HG02852 (cell line): ENCODE measurements around the gene RTN4RL2.

Source experiments
- ATAC-seq: cut with Tn5 transposase; IDR thresholded peaks from one replicate; pipeline ENCODE4 v1.9.1; 2021; ENCODE audit warnings: mild to moderate bottlenecking, moderate library complexity; ENCODE audit not compliant: unreplicated experiment

RTN4RL2 gene

DNA sequence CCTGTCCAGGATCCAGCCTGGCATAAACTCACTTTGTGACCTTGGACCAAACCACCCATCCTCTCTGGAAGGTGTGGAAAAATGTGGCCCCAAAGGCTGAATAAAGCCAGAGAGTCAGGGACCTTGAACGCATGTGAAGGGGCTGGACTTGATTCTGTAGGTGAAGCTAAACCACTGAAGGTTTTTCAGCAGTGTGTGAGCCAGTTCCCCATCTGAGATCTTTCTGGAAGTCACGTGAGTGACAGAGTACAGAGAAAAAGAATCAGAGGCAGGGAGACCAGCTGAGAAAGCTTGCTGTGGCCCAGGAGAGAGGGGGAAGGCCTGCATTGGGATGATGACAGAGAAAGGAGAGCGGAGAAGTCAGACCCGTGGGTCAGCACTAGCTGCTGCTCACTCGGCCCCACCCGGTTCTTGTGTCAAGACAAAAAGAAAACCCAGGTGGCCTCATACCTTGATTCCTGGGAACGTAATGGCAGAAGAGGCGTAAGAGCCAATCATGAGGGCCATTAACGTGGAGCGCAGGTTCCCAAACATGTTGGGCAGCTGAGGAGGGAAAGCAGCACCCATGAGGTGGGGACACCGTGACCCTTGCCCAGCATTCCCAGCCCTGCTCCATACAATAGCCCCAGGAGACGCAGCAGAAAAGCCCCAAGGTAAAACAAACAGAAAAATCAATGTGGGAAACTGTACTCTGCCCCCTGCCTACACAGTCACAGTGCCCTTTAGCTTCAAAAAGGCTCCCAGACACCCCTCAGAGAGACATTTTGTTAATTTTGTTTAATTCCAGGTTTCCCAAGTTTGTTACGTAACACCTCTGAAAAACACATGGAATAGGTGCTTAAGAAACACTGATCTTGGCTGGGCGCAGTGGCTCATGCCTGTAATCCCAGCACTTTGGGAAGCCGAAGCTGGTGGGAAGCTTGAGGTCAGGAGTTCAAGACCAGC lies 37.2 kb downstream of the RTN4RL2 start:
- no peak for ATAC-seq

DNA sequence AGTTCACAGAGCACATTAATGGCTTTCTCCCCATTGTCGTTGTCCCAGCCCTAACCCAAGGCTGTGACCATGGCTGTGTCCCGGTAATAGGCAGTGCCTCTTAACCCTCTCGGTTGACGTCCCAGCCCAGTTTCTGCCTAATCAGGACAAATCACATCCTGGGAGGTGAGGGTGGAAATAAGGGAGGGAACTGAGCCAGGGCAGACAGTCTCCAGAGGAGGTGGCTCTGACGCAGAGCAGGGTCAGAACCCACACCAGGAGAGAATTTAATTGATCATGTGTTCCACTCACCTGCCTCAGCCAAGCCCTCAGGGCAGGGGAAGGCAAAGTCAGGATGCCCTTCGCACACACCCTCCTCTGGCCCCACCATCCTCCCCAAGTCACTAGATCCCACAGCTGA lies 38.2 kb downstream of the RTN4RL2 start:
- no peak for ATAC-seq

DNA sequence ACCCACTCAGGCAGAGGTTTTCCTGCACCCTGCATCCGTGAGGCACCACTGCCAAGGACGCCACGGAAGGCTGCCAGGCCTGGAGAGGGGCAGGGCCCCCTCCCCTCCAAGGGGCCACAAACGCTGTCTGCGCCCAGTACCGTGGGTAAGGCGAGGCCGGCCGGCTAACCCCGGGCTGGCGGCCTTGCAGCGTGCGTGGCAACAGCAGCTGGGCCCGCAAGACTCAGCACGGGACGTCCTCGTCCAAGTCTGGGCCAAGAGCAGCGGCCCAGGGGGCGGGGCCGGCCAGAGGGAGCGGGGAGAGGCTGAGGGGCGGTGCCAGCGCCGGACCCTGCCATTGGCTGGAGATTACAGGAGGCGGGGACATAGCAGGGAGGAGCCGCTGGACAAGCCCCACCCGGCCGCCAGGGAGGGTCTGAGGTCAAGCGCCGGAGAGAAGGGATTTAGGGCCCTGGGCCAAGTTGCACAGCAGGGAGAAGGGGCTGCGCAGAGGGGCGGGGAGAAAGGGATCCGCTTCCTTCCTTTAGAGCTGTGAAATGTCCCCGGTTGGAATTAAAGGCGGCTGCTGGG lies 39.2 kb downstream of the RTN4RL2 start:
- peak; percentile 99 for ATAC-seq

DNA sequence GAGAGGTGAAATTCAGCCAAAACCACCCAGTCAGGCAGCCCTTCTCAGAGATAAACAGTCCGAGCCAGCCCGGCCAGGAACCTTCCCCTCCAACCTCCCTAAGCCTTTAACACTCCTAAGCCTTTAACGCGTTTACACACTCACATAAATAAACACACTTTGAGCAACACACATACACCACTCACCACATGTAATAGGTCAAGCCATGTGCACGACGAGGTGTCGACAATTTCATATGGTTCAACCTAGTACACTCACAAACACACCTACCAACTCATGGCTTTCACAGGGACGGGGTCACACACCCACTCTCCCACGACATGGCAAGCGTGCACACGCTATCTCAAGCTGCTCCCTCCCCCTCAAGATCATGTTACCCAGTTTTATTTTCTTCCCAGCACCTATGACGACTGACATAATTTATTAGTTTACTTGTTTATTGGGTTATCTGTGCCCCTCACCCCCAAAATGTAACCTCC lies 39.7 kb downstream of the RTN4RL2 start:
- ATAC-seq, result peak; percentile 3

DNA sequence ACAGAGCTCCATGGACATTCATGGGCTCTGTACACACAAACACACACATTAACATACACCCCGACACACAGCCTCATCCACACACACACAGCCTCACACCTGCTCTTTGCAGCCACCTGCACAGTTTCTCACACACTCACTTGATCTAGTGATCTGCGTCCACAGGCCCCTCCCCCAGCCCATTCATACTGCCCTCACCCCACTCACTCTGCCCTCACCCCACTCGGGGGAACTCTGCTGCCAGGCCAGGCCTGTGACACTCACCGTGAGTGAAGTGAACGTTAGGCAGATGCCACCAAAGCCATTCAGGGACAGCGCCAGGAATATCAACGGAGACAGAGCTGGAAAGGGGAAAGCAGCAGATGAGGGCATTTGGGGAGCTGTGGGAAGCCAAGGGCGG lies 40.2 kb downstream of the RTN4RL2 start:
- ATAC-seq, result no peak

DNA sequence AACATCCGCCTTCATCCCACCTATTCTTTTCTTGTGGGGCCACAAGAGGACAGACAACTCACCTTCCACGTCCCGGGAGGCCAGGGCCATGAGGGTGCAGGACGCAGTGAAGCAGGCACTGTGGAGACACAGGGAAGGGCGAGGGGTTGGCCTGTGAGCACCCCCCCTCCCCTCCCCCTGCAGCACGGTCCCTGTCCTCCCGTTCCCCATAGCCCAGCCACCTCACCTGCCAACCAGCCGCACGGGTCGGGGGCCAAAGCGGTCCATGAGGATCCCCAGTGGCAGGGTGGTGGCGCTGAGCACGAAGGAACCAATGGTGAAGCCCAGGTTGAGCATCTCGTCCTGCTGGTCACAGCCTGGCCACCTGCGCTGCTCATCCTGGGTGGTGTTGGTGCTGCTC lies 40.6 kb downstream of the RTN4RL2 start:
- no peak for ATAC-seq

DNA sequence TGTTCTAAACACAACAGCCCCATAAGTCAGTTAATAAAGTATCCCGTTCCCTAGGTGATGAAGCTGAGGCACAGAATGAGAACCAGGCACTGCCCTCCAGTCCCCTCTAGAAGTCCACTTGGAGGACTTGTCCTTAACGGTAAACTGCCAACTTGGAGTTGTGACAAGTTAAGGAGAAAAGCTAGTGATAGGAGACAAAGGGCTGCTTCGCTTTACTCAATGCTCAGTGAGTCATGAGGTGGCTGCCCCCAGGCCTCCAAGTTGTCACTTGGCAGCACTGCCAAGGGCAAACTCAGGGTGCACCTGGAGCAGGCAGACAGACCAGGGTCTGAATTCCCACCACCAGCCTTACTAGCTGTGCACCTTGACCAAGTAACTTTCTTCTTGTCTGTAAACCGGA lies 41.6 kb downstream of the RTN4RL2 start:
- ATAC-seq, result no peak

DNA sequence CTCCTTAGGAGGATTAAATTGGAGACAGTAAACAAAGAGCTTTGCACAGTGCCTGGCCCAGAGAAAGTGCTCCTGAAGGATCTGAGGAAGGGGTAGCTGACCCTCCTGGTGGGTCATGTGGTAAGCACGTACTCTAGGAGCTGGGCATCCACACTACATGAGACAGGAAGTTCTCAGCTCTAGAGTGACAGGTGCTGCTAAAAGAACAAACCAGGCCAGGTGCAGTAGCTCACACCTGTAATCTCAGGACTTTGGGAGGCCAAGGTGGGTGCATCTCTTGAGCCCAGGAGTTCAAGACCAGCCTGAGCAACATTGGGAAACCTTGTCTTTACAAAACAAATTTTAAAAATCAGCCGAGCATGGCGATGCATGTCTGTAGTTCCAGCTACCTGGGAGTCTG lies 42.0 kb downstream of the RTN4RL2 start:
- ATAC-seq, result no peak

DNA sequence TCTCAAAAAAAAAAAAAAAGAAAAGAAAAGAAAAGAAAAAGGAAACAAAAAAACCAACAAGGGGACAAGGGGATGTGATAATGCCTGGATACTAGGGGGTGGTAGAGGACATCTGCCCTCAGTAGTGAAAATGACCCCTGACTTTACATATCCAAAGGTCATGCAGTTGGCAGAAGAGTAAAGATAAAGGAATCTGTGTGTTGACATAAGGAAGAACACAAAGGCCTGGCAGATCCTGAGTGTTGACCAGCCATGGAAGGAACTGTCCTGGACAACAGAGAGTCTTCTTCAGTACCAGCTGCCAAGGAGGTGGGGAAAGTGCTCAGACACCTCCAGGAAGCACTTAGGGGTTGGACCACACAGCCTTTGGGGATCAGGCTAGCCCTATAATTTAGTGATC lies 42.5 kb downstream of the RTN4RL2 start:
- ATAC-seq, result no peak

DNA sequence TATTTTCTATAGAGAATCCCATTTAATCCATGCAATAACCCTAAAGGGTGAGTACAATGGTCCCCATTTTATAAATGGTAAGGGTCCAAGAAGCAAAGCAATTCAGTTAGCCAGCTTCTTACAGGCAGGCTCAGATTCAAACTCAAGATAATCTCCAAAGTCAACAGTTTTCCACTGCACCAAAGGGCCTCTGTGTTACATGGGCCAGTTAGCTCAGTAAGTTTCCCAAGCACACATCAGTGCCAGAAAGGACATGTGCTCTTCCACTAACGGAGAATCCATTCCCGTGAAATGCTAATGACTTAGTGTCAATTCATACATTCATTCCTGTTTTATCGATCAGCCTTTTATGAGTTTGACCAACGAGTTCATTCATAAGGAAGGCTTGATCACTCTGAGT lies 44.2 kb downstream of the RTN4RL2 start:
- no peak for ATAC-seq

DNA sequence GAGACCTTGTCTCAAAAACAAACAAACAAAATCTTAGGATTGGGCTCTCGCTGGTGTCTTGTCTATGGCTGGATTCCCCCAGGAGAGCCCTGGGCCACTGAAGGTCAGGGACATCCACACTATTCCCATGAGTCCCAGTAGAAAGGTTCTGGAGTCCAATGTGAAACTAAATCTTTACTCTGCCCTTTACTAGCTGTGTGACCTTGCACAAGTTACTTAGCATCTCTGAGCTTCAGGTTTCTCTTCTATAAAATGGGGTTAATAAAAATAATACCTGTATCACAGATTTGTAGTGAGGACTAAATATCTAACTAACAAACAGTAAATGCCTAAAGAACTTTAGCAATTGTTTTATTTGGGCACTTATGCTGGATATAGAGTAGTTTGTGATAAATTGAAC lies 46.2 kb downstream of the RTN4RL2 start:
- ATAC-seq, result no peak

DNA sequence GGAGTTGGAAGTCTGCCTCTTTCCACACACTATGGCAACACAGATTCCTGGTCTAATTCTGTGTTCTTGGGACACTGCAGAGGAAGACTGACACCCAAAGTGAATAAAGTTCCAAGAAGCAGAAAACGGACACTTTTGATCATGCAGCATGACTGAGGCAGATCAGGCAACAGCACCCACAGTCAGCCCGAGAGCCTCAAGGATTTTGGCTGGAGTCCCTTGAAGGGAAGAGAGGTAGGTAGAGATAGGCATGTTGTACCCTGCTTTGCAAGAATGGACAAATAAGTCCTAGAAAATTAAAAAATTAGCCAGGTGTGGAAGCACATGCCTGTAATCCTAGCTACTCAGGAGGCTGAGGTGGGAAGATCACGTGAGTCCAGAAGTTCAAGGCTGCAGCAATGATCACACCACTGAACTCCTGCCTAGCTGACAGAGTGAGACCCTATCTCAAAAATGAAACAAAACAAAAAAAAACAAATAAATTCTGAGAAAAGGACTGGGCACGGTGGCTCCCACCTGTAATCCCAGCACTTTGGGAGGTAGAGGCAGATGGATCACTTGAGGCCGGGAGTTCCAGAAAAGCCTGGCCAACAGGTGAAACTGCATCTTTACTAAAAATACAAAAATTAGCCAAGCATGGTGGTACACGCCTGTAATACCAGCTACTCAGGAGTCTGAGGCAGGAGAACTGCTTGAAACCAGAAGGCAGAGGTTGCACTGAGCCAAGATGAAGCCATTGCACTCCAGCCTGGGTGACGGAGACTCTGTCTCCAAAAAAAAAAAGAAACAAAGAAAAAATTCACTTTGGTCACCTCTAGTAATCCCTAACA lies 48.2 kb downstream of the RTN4RL2 start:
- ATAC-seq, result no peak

DNA sequence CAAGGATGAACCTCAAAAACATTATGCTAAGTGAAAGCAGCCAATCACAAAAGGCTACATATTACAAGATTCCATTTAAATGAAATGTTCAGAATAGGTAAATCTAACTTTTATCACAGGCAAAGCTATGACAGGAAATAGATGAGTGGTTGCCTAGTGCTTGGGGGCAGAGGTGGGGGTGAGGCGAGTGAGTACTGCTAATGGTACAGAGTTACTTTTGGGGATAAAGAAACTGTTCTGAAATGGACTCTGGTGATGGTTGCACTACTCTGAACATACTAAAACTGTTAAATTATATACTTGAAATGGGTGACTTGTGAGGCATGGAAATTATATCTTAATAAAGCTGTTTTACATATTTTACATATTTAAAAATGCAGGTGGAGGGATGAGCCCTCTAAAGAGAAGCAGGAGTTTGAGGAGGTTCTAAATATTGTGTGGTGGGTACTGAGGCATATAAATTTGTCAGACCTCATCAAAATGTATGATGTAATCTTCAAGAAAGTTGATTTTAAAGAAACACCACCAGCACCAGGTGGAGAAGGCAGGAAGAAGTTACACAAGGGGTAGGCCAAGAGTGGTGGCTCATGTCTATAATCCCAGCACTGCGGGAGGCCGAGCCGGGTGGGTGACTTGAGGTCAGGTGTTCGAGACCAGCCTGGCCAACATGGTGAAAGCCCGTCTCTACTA lies 51.6 kb downstream of the RTN4RL2 start:
- ATAC-seq, result no peak

DNA sequence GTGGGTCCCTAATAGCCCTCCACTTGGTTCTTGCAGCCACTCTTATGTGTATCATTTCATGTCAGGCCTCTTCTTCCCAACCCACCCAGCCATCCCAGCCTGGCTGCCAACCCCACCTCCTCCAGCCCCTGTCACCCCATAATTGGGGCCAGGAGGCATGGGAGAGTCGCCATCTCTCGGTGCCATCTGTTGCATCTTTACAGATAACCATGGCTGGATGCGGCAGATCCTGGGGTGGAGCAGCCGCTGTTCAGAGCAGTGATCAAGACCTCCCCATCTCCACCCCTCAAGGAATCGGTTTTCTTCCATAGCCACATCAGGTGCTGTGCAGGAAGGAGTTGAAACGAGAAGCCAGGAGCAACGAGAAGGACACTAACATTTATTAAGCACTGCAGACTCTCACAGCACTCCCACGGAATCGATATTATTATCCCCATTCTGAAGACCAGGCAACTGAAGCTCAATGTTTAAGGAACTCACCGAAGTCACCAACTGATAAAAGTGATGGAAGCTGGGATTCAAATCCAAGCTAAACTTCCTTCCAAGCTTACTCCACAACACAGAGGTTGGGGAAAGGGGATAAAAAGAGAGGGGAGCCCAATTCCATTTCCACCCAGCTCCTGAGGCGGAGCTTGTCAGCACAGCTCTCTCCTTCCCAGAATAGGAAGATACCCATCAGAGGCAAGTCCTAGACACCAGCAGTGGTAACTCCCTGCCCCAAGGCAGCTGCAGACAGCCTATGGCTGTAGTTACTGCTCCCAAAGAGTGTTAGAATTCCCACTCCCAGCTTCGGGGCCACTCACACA lies 52.5 kb downstream of the RTN4RL2 start:
- no peak for ATAC-seq

DNA sequence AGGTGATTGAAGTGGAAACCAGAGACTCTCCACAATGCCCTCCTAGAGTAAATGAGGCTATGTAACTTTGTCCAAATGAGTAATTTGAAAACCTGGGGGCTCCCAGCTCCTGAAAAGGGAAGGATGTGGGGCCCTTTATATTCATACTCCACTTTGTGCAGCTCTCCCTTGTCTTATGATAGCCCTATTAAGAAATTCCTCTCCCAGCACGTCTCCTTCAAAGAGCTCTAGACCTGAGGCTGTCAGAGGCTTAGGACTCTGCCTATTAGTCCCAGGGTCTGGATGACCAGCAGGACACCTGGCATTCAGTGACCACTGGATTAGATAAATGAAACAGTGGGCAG lies 53.1 kb downstream of the RTN4RL2 start:
- ATAC-seq, result no peak

DNA sequence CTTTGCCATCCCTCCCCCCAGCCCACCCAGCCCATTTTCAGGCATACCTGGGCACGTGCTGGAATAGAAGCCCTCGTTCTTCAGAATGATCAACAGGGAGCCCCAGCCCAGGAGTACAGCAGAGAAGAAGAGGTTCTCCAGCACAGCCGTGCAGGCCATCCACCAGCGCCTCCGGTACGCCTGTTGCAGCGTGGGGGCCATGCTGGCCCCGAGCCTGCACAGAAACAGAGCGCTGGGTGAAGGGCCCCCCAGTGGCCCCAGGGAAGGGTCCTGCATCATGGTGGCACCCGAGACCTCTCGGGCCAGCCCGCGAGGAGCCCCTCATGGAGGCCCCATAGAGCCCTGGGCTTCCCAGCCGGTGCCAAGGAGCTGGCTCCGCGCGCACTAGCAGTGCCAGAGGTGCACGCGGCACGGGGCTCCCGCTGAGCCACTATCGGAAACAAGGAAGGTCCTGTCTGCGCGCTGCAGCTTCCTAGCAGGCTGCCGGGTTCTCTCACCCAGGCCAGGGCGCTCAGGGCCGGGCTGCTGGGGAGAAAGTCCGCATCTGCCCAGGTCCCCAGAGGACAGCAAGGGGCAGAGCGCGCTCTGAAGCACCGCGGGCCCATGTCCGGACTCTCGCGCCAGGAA lies 53.7 kb downstream of the RTN4RL2 start:
- peak; percentile 38 for ATAC-seq

DNA sequence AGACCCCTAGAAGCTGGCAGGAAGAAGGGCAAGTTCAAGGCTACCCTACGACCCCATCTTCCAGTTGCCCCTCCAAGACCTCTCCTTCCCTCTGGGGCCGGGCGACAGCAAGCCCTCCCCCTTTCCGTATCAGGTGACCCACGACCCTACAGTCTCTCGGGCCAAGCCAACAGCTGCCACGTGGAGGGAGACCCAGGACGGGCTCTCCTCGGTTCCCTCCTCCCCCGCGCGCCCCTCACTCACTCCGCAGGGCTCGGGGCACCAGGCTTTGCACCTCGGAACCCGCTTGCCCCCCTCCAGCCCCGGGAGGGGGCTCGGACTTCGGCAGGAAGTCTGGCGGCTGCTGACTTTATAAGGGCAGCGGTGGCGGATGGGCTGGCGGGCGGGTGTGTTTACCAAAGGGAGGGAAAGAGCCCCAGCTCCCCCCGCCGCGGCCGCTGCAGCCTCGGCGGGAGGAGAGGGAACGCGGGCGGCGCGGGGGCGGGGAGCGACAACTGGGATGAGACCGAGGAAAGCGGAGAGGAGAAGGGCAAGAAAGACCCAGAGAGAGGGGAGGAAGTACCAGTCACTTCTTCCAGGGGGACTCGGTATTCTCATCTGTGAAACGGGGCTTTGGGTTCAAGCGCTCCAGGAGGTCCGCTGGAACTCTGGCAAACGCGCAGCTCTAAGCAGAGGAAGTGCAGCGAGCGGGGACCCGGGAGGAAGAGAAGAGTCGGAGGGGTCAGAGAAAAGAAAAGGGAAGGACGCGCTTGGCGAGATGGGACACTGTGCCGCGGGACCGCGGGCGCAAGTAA lies 54.4 kb downstream of the RTN4RL2 start:
- ATAC-seq, result peak; percentile 40

DNA sequence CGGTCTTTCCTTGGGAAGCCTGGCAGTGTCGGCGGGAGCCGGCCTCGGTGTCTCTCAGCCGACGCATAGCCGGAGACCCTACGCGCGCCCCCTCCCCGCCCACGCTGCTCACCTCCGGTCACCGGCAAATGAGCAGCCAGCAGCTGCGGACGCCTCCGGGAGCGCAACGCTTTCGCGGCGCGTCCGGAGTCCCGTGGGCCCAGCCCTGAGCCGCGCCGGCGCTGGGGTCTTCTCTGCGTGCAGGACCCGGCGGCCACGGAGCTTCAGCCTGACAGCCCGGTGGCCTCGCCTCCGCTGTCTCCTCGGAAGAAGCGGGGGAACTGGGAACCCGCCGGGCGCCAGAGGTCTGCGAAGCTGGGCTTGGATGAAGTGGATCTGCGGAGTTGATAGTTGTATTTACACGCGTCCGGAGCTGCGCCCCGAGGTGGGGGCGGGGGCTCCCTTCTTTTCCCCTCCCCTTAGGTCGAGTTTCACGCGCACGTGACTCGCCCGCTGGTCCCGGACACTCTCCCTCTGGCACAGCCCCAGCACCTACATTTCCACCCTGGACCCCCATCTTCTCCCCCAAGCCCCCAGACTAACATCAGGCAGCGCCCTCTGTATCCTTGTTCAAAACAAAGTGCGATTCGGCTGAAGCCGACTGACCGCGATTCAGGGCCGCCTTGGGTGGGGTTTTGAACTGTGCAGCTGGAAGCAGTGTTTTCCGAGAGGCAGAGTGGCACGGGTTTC lies 55.2 kb downstream of the RTN4RL2 start, which contains the start of gene SLC43A1:
TSS of gene SLC43A1 (minus strand) at position 371 of the 729 bp plus-strand sequence. CDS start 1,591 bp downstream, outside the sequence.
- ATAC-seq, result peak; percentile 56
